Stimulated activated naive CD8-positive, alpha-beta T cell treated with anti-CD3 and anti-CD28 coated beads, Interleukin-15, Interleukin-2, amounts not matched to agents 100 U/mL and 50 U/mL, for 24 hours (primary cell): Measurements from ENCODE around the gene GOLGA3.

Source experiments
- ATAC-seq: fragments of 150-1000 bp; cut with Tn5 transposase; one replicate; pipeline ENCODE4 v1.10.0; 2021
- DNase-seq: peaks from one replicate; pipeline ENCODE4 v3.0.0; 2021

The GOLGA3 gene

GRCh38 chr12:132747896-132748295, 80.8 kb downstream of the GOLGA3 start:
- ATAC-seq (no peak), DNase-seq (no peak)

DNA sequence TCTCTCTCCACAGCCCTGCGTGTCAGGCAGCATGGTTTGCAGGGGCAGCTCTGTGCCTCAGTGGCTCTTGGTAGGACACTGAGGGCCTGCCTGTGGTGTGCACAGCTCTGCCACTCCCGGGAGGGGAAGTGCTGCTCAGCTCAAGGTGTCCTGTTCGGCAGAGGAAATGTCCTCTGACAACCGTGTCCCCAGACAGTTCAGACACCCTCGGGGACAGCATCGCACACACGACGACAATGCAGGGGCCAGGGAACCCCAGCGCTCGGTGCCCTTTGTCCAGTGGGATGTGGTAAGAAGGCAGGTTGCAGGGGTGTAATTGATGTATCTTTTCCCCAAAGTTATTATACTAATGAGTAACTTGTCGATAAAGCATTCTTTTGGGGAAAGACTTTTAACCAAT, 81.3 kb downstream of the GOLGA3 start:
- no peak for ATAC-seq

DNA sequence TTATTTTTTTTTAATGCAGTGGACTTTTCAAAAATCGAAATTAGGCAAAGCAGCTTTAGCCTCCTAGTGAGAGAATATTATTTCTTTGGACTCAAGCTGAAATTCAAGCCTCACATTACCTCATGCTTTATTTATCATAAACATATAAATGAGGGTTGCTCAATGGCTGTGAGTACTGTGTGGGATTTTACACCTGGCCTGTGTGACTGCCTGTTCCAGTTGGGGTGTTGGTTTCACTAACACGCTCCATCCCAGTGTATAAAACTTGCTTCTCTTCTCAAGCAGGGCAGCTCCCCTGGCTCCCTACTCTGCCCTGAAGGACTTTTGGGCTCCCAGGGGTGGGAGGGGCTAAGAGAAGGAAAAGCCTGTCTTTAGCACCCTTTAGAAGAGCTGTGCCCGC, 82.1 kb downstream of the GOLGA3 start:
- ATAC-seq (no peak), DNase-seq (no peak)

More for the DNA sequence above, 81.3 kb downstream of the GOLGA3 start:
- no peak for DNase-seq

- DNase-seq, result no peak
- ATAC-seq, result no peak
These were observed 84.8 kb downstream of the GOLGA3 start for GRCh38 chr12:132743831-132744230.

DNA sequence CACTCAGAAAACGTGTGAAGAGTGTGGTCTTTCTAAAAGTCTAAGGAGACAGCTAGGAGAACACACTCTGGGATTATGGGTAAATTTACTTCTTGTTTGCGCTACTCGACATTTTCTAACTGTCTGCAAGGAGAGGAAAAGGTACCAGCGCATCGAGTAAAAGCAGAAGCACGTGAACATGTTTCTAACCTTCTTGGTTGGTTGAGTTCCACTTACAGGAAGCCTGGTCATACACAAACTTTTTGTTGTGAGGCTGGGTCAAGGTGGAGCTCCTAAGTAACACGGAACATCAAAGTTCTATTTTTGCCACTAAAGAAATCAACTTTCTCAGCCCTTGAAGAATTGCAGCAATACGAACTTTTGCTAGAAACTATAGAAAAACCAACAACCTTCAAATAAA, 87.0 kb downstream of the GOLGA3 start:
- ATAC-seq, result no peak

DNA sequence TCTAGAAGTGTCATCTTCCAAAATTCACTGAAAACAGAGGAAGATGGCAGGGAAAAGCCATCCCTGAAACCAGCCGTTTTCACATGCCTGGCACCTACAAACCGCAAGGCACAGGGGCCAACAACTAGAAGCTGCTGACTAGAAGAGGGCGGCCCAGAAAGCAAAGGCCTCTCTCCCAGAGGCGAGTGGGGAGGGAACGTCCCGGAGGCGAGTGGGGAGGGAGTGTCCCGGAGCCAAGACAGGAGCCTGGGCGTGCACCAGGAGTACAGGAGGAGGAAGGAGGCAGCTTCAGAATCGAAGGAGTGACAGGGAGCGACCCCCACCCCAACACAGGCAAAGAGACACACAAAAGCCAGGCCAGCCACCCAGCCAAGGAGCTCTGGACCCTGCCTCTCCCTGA, 88.0 kb downstream of the GOLGA3 start:
- DNase-seq (no peak), ATAC-seq (no peak)

More for the DNA sequence above, 87.0 kb downstream of the GOLGA3 start:
- no peak for DNase-seq

GRCh38 chr12:132740313-132740646, 88.4 kb downstream of the GOLGA3 start:
- DNase-seq (no peak), ATAC-seq (no peak)

DNA sequence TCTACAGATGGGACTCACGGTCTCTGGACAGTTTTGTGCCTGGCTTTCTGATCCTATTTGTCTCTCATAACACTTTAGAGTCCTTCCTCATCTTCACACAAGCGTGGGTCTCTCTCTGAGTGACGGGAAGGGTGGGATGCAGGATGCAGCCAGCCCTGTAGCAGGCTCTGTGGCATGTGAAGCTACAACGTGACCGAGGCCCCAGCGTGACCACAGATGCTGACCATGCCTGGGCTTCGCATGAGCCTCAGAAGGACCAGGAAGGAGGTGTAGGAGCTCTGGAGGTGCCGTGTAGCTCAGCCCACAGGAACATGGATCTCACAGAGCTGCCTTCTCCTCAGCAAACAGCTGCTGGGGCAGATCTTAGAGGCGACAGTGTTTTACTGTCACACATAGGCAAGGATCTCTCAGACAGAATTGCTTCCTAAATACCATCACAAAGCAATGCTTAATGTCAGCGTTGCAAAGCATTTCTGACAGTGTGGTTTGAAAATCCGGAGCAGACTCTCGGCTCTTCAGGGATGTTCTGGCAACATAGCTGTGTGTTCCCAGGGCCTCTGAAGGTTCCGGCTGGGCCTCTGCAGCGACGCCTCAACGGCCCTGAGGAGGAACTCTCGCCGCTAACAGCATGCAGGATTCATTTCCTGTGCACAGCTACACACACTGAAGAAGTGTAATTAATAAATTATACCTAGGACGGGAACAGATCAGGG, 88.9 kb downstream of the GOLGA3 start:
- no peak for ATAC-seq
- no peak for DNase-seq

GRCh38 chr12:132736913-132737312, 91.8 kb downstream of the GOLGA3 start:
- DNase-seq, result no peak
- ATAC-seq, result no peak

- DNase-seq (no peak), ATAC-seq (no peak)
These were observed 92.3 kb downstream of the GOLGA3 start for GRCh38 chr12:132736378-132736777.

- ATAC-seq, result no peak
- DNase-seq, result no peak
These were observed 93.2 kb downstream of the GOLGA3 start for GRCh38 chr12:132735496-132735895.

GRCh38 chr12:132734206-132734605, 94.5 kb downstream of the GOLGA3 start:
- DNase-seq, result no peak

GRCh38 chr12:132731574-132731973, 97.1 kb downstream of the GOLGA3 start:
- ATAC-seq (no peak), DNase-seq (no peak)

More at GRCh38 chr12:132734206-132734605, 94.5 kb downstream of the GOLGA3 start:
- no peak for ATAC-seq

DNA sequence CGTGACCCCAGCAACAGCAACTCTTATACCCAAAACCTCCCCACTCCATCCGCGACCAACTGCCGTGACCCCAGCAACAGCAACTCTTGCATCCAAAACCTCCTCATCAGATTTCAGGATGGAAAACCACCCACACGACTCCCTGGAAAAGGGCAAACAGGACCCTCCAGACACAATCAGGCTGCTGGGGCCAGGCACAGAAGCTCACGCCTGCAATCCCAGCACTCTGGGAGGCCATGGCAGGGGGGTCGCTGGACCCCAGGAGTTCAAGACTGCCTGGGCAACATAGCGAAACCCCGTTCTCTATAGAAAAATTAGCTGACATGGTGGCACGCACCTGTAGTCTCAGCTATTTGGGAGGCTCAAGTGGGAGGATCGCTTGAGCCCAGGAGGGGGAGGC, 98.3 kb downstream of the GOLGA3 start:
- ATAC-seq, result no peak

DNA sequence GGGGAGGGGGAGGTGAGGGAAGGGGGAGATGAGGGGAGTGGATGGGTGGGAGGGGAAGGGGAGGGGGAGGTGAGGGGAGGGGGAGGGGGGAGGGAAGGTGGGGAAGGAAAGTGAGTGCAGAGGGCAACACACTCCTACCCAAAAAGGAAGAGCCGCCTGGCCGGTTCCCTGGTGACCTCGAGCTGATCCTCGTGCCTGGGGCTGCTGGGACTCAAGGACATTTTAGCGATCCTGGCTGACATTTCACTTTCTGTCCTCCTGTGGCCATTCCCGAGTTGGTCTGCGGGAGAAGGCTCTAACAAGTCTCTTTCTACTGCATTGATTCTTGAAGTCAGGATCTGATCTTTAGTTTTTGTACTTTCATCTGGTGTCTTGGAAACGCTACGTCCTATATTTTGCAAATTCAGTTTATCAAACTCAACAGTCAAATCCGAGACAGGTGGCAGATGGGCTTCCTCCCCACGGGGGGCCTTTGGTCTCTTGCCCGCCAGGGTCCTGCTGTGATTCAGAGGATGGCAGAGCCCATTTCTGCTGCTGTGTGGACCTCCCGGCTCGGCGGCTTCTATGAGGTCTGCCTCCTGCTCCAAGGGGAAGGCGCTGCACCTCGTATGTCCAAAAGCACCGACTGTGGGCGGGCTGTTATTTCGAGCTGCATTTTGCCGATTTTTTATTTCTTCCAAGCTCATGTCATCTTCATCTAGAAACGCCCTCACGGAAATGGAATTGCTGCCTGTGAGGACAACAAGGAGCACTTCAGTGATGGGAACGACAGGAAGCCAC, 98.9 kb downstream of the GOLGA3 start:
- DNase-seq (no peak), ATAC-seq (no peak)

More for the DNA sequence above, 98.3 kb downstream of the GOLGA3 start:
- no peak for DNase-seq

DNA sequence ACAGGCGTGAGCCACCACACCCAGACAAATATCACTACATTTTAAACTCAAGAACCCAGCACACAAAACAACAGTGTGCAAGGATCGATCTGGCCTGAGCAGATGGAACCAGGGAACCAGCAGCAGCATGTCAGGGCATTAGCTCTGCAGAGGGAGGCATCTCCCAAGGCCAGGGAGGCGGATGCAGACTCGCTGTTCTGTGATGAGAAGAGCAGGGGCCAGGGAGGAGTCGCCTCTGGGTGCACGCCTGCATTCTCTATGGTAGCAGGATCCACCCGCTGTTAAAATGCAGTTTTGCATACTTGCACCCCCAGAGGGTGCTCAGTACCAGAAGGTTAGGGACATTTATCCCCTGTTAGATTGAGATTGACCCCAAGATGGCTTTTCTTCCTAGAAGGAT, 100.2 kb downstream of the GOLGA3 start:
- no peak for ATAC-seq
- DNase-seq, result no peak

- no peak for DNase-seq
These were observed 101.4 kb downstream of the GOLGA3 start for GRCh38 chr12:132727091-132727794.

DNA sequence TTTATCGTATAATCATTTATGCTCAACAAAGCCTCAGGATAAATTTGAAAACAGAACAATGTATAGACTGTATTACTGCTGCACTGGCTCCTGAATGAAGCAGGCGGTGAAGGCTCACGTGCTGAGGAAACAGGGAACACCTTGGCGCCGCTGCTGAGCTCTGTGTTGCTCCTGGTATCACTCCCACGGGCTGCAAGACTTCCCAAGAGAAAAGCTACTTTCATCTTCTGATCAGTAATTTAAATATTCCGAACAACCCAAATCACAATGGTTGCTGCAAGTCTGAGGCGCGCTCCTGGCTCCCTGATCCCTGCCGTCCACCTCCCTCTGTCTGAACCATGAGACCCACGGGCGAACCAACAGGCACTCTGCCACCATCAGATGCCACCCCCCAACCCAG, 102.3 kb downstream of the GOLGA3 start:
- ATAC-seq (no peak), DNase-seq (no peak)

More at GRCh38 chr12:132727091-132727794, 101.4 kb downstream of the GOLGA3 start:
- no peak for ATAC-seq

DNA sequence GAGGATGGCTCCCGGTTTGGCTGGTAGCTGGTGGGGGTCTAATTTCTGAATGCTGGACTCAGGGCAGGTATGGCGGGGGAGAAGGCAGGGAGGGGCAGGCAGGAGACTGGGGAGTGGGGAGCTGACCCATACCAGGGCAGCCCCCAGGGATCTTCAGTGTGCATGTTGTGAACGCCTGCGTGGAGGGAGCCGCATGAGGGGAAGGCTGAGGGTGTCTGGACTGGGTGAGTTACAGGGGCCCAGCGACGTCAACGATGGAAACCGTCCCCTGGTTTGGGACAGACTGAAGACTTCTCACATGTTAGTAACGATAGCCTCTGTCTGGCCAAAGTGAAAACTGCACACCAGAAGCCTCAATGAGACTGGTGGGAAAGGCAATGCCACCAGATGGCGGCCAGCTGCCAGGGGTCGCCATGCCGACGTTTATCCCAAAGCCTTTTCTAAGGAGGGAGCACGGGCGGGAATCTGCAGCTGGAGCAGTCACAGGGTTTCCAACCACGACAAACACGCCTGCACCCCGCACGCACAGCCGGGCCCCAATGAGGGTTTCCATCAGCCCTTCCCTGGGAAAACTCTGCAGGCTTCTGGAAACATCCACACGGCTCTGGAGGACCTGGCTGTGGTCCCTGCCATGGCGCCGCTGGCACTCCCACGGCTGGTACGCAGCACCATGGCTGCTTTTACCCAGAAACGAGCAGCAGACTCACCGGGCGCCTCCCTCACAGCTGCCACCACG, 104.0 kb downstream of the GOLGA3 start:
- ATAC-seq (no peak), DNase-seq (no peak)

GRCh38 chr12:132723764-132724140, 104.9 kb downstream of the GOLGA3 start:
- no peak for ATAC-seq
- no peak for DNase-seq

GRCh38 chr12:132723015-132723763, 105.5 kb downstream of the GOLGA3 start:
- ATAC-seq (no peak), DNase-seq (no peak)
